ENCODE results near the gene PLEKHA3. TPM values are rescaled to one million over a fixed set of nuclear protein-coding genes. Genes with fewer than 3 reads are reported as not detected.

PLEKHA3 gene
- total and polyA plus RNA-seq, 2 experiments from 2014 or later = 8.8 to 15.2 TPM

DNA sequence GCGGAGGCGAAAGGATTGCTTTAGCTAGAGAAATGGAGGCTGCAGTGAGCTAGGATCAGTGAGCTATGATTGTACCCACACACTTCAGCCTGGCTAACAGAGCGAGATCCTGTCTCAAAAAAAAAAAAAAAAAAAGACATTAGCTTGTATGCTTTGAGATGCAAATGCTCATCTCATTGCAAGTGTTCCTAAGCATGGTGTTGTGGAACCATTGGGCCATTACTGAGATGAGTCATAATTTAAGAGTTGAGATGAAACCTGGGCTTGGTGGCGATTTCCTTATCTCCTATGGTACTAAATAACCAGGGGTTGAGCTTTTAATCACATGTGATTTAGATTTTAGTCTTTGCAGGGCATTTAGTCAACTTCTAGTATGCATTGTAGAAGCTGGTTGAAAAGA lies 2.2 kb downstream of the PLEKHA3 start (continued):
- TF ChIP-seq REST (IDR thresholded peaks at IDR 0.05; ENCODE audit: unreplicated experiment) = no peak
- TF ChIP-seq, protein P1, sequence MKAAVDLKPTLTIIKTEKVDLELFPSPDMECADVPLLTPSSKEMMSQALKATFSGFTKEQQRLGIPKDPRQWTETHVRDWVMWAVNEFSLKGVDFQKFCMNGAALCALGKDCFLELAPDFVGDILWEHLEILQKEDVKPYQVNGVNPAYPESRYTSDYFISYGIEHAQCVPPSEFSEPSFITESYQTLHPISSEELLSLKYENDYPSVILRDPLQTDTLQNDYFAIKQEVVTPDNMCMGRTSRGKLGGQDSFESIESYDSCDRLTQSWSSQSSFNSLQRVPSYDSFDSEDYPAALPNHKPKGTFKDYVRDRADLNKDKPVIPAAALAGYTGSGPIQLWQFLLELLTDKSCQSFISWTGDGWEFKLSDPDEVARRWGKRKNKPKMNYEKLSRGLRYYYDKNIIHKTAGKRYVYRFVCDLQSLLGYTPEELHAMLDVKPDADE (IDR thresholded peaks at IDR 0.05) = no peak
- TF ChIP-seq EZH2 (IDR thresholded peaks at IDR 0.05; ENCODE audit: low read depth, unreplicated experiment) = no peak
- TF ChIP-seq CTCF (conservative IDR thresholded peaks at IDR 0.05; ENCODE audit: low read depth in 2 of 2) = no peak
- TF ChIP-seq JUNB (IDR thresholded peaks at IDR 0.05; ENCODE audit: unreplicated experiment) = no peak
- TF ChIP-seq ZNF114 (CRISPR knock-in tag; IDR thresholded peaks at IDR 0.05) = no peak
- TF ChIP-seq NANOG (IDR thresholded peaks at IDR 0.05; ENCODE audit: borderline replicate concordance) = no peak

- Histone ChIP-seq H3K9me2 (ENCODE audit: insufficient read depth) (no peaks in the 10 kb centered on the region), H3F3A (replicated peaks; ENCODE audit: low read depth) (no peaks in the 10 kb centered on the region), H3K27me3 (ENCODE audit: insufficient read depth) (0 out of 2 replicates have a peak, but pooled peaks cover 4% of the 10 kb centered on the region), H2AFZ (no peak overlapping the region), H3K4me2 (no peak overlapping the region), H3K4me3 (no peak overlapping the region), H3K79me2 (replicated peaks; ENCODE audit: insufficient read depth) (peaks cover 38% of the 10 kb centered on the region), H3K27ac (ENCODE audit: low read depth) (no peak overlapping the region), H3K4me1 (ENCODE audit: insufficient read depth) (peaks cover 11% of the 10 kb centered on the region; the same call in 1 of the 2 replicates), H4K20me1 (replicated peaks; ENCODE audit: insufficient read depth) (peaks cover 3% of the 10 kb centered on the region), H3K36me3 (ENCODE audit: insufficient read depth) (no peaks in the 10 kb centered on the region)
- Mint-ChIP-seq H3K27me3 (ENCODE audit: insufficient read depth, low read depth, poor library complexity) (peaks cover 2% of the 10 kb centered on the region), H3K36me3 (ENCODE audit: low read depth) (no peaks in the 10 kb centered on the region; the same call in 2 of the 3 replicates), H3K9me3 (no peaks in the 10 kb centered on the region; the same call in 2 of the 3 replicates), H3K4me3 (no peak overlapping the region), H3K4me1 (peaks cover 20% of the 10 kb centered on the region), H3K27ac (no peak overlapping the region)
- ATAC-seq = no peak
- no peak for DNase-seq (ENCODE audit: low spot score)
- TF ChIP-seq, protein P1 (IDR thresholded peaks at IDR 0.05) = no peak
- no peak for TF ChIP-seq ZNF462 (CRISPR knock-in tag; IDR thresholded peaks at IDR 0.05)
- TF ChIP-seq STAT1 (IDR thresholded peaks at IDR 0.05; ENCODE audit: unreplicated experiment) = no peak
Measured at GRCh38 chr2:178484245-178485041, 4.2 kb downstream of the PLEKHA3 start.

Data from GM23338 (cell line).